DOHH2 (cell line): ENCODE measurements around the gene AK9.

Source experiments
- H3F3A ChIP-seq: fragments of 200-600 bp; sonication (generic), shearing (Covaris generic); 2 replicates; pipeline ENCODE4 v1.6.0; 2016; ENCODE audit warnings: antibody characterized with exemption, mild to moderate bottlenecking; ENCODE audit not compliant: control insufficient read depth, insufficient read depth
- H3K27ac ChIP-seq: fragments of 200-600 bp; sonication (generic); 2 replicates; pipeline ENCODE4 v1.5.1; 2014; ENCODE audit warnings: low read depth, mild to moderate bottlenecking, low read length, moderate library complexity
- H3K27me3 ChIP-seq: fragments of 200-600 bp; sonication (generic); 2 replicates; pipeline ENCODE4 v1.6.1; 2014; ENCODE audit warnings: mild to moderate bottlenecking, low read length, mixed read lengths; ENCODE audit not compliant: control insufficient read depth
- H3K36me3 ChIP-seq: fragments of 200-600 bp; sonication (generic); 2 replicates; pipeline ENCODE4 v1.6.1; 2014; ENCODE audit warnings: mild to moderate bottlenecking, low read length, moderate library complexity, mixed read lengths; ENCODE audit not compliant: control insufficient read depth
- H3K4me1 ChIP-seq: fragments of 200-600 bp; sonication (generic); 2 replicates; pipeline ENCODE4 v1.6.1; 2014; ENCODE audit warnings: mild to moderate bottlenecking, low read length, mixed read lengths; ENCODE audit not compliant: control insufficient read depth
- H3K4me2 ChIP-seq: fragments of 200-600 bp; sonication (generic); 2 replicates; pipeline ENCODE4 v1.6.0; 2014; ENCODE audit warnings: mild to moderate bottlenecking, low read length, moderate library complexity
- H3K4me3 ChIP-seq: fragments of 200-600 bp; sonication (generic); 2 replicates; pipeline ENCODE4 v1.5.1; 2014; ENCODE audit warnings: mild to moderate bottlenecking, low read length, mixed read lengths
- H3K79me2 ChIP-seq: fragments of 200-600 bp; sonication (generic); 2 replicates; pipeline ENCODE4 v1.6.1; 2014; ENCODE audit warnings: mild to moderate bottlenecking, low read length, mixed read lengths; ENCODE audit not compliant: control insufficient read depth
- H3K9me2 ChIP-seq: fragments of 200-600 bp; sonication (generic); replicated peaks from 2 replicates; pipeline ENCODE4 v1.6.1; 2014; ENCODE audit warnings: mild to moderate bottlenecking, low read length, mixed read lengths; ENCODE audit not compliant: control insufficient read depth
- H3K9me3 ChIP-seq: fragments of 200-600 bp; sonication (generic); 2 replicates; pipeline ENCODE4 v1.6.1; 2014; ENCODE audit warnings: antibody characterized with exemption, low read length, mixed read lengths; ENCODE audit not compliant: control insufficient read depth, insufficient read depth
- H4K20me1 ChIP-seq: fragments of 200-600 bp; sonication (generic); 2 replicates; pipeline ENCODE4 v1.6.0; 2014; ENCODE audit warnings: low read depth, mild to moderate bottlenecking, antibody characterized with exemption, low read length, moderate library complexity; ENCODE audit not compliant: control insufficient read depth, insufficient read depth
- CTCF ChIP-seq: fragments of 200-600 bp; sonication (generic); IDR thresholded peaks from one replicate; pipeline ENCODE4 v1.5.1; 2014; ENCODE audit warnings: antibody characterized with exemption, mild to moderate bottlenecking, low read depth, low read length; ENCODE audit not compliant: poor library complexity, severe bottlenecking
- EZH2phosphoT487 ChIP-seq: fragments of 200-600 bp; sonication (generic); IDR thresholded peaks from 2 replicates; pipeline ENCODE4 v1.6.1; 2017; ENCODE audit warnings: borderline replicate concordance, mild to moderate bottlenecking, antibody characterized with exemption, low read length, moderate library complexity, mixed read lengths

Gene AK9

GRCh38 chr6:109628158-109629000 is 62.6 kb downstream of the AK9 start:
- no peak overlapping the region for H3K4me3 ChIP-seq
- no peaks in the 10 kb centered on the region for H3K27me3 ChIP-seq
- H3K9me2 ChIP-seq = no peaks in the 10 kb centered on the region
- H3K27ac ChIP-seq = no peak overlapping the region
- H3K79me2 ChIP-seq = no peaks in the 10 kb centered on the region
- no peak for TF ChIP-seq EZH2phosphoT487
- TF ChIP-seq CTCF = no peak
- H3K36me3 ChIP-seq = no peaks in the 10 kb centered on the region
- H4K20me1 ChIP-seq = no peaks in the 10 kb centered on the region
- H3K4me2 ChIP-seq = no peak overlapping the region
- H3F3A ChIP-seq = no peaks in the 10 kb centered on the region
- H3K4me1 ChIP-seq = no peaks in the 10 kb centered on the region
- no peaks in the 10 kb centered on the region for H3K9me3 ChIP-seq

GRCh38 chr6:109626311-109626710 is 64.7 kb downstream of the AK9 start:
- Histone ChIP-seq H3F3A (no peaks in the 10 kb centered on the region), H3K27ac (no peak overlapping the region), H3K4me2 (no peak overlapping the region), H3K79me2 (no peaks in the 10 kb centered on the region), H3K4me1 (no peaks in the 10 kb centered on the region), H3K27me3 (no peaks in the 10 kb centered on the region), H4K20me1 (no peaks in the 10 kb centered on the region), H3K9me3 (no peaks in the 10 kb centered on the region), H3K36me3 (no peaks in the 10 kb centered on the region), H3K9me2 (no peaks in the 10 kb centered on the region), H3K4me3 (no peak overlapping the region)
- TF ChIP-seq CTCF = no peak
- no peak for TF ChIP-seq EZH2phosphoT487

- no peak overlapping the region for H3K4me3 ChIP-seq
- H3K9me2 ChIP-seq = no peaks in the 10 kb centered on the region
- H3F3A ChIP-seq = no peaks in the 10 kb centered on the region
These were observed 65.8 kb downstream of the AK9 start for GRCh38 chr6:109625199-109625598.

More at GRCh38 chr6:109625199-109625598, 65.8 kb downstream of the AK9 start:
- no peak overlapping the region for H3K27ac ChIP-seq
- H4K20me1 ChIP-seq = no peaks in the 10 kb centered on the region
- no peak overlapping the region for H3K4me2 ChIP-seq
- H3K36me3 ChIP-seq = no peaks in the 10 kb centered on the region
- no peak for TF ChIP-seq CTCF
- TF ChIP-seq EZH2phosphoT487 = no peak
- no peaks in the 10 kb centered on the region for H3K79me2 ChIP-seq
- H3K27me3 ChIP-seq = no peaks in the 10 kb centered on the region; the same call in 1 of the 2 replicates
- no peaks in the 10 kb centered on the region for H3K9me3 ChIP-seq
- H3K4me1 ChIP-seq = no peaks in the 10 kb centered on the region
